A549 (cell line): Measurements from ENCODE around the gene FAM83G.

Experiments
- CHD2 ChIP-seq: fragments of 150-350 bp; IDR thresholded peaks from 2 replicates; pipeline ENCODE4 v1.6.1; 2014; ENCODE audit warnings: low read length; ENCODE audit not compliant: partially characterized antibody
- CHD4 ChIP-seq: fragments of 200-600 bp; sonication (generic); IDR thresholded peaks from 2 replicates; pipeline ENCODE4 v1.6.1; 2016; ENCODE audit warnings: antibody characterized with exemption, mild to moderate bottlenecking, borderline replicate concordance
- EP300 ChIP-seq, 2 experiments: fragments of >200 bp; sonication (Bioruptor Twin); formaldehyde crosslinking; IDR thresholded peaks; 2 replicates in 1 of 2; 3 replicates in 1 of 2; pipeline ENCODE4 v1.6.1; 2016 to 2017
- ESRRA ChIP-seq: fragments of 150-350 bp; IDR thresholded peaks from 2 replicates; pipeline ENCODE4 v1.6.1; 2014; ENCODE audit warnings: mild to moderate bottlenecking, low read length, borderline replicate concordance
- FOSB ChIP-seq: fragments of 250-450 bp; sonication (Bioruptor Pico); IDR thresholded peaks from 2 replicates; pipeline ENCODE4 v1.5.0; 2020; ENCODE audit warnings: mild to moderate bottlenecking, moderate library complexity
- HOXA7 ChIP-seq: fragments of 250-450 bp; sonication (Bioruptor Pico); IDR thresholded peaks from 2 replicates; pipeline ENCODE4 v1.5.0; 2020; ENCODE audit warnings: mild to moderate bottlenecking, moderate library complexity
- JUN ChIP-seq, 2 experiments: fragments of >200 bp; sonication (Bioruptor Twin); formaldehyde crosslinking; IDR thresholded peaks; 2 replicates in 1 of 2; 3 replicates in 1 of 2; pipeline ENCODE4 v1.6.1; 2016 to 2017
- JUNB ChIP-seq: fragments of >200 bp; sonication (Bioruptor Twin); formaldehyde crosslinking; IDR thresholded peaks from 2 replicates; pipeline ENCODE4 v1.6.1; 2016
- KDM5A ChIP-seq: fragments of 200-600 bp; sonication (generic); IDR thresholded peaks from 2 replicates; pipeline ENCODE4 v1.6.1; 2016; ENCODE audit warnings: antibody characterized with exemption, mild to moderate bottlenecking
- POLR2A ChIP-seq: IDR thresholded peaks from 2 replicates; pipeline ENCODE4 v1.6.1; 2012; ENCODE audit warnings: mild to moderate bottlenecking, low read length
- RAD21 ChIP-seq, 2 experiments: fragments of >200 bp in 1 of 2; sonication (Bioruptor Twin) in 1 of 2; formaldehyde crosslinking in 1 of 2; IDR thresholded peaks in 1 of 2; conservative IDR thresholded peaks in 1 of 2; 2 replicates in 1 of 2; 3 replicates in 1 of 2; pipeline ENCODE4 v1.6.1; 2012 to 2018; ENCODE audit warnings: inconsistent platforms in 1 of 2
- RNF2 ChIP-seq: fragments of 200-600 bp; sonication (generic); IDR thresholded peaks from 2 replicates; pipeline ENCODE4 v1.6.1; 2016; ENCODE audit warnings: low read depth, mild to moderate bottlenecking, antibody characterized with exemption, moderate library complexity, borderline replicate concordance
- ZSCAN20 ChIP-seq: fragments of 250-450 bp; sonication (Bioruptor Pico); IDR thresholded peaks from 2 replicates; pipeline ENCODE4 v1.8.0; 2022; ENCODE audit warnings: mild to moderate bottlenecking, moderate library complexity
- TF ChIP-seq, protein P1 (sequence below): fragments of >200 bp; sonication (Bioruptor Twin); formaldehyde crosslinking; IDR thresholded peaks from 3 replicates; pipeline ENCODE4 v1.5.1; 2016

DNA sequence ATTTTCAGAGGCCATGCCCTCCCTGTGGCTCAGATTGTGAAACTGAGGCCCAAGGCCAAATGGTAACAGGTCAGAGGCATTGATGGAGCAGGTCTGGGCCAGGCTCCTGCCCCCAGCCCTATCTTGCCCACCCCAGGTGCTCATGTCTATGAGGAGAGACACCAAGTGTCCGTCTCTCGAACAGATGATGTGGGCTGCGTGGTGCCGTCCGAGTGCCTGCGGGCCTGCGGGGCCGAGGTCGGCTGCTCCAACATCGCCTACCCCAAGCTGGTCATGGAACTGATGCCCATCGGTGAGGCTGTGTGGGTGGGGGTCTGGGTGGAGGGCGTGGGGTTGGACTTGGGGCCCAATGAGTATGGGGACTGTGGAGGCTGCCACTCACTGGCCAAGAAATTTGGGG, 8.7 kb upstream of the FAM83G start:
- TF ChIP-seq CHD2 (no peak), KDM5A (no peak), RNF2 (no peak), FOSB (CRISPR knock-in tag) (no peak), CHD4 (no peak), POLR2A (no peak), ESRRA (no peak), EP300 (IDR thresholded peaks at IDR 0.05) (no peak), RAD21 (conservative IDR thresholded peaks at IDR 0.05 in 1 of 2, IDR thresholded peaks at IDR 0.05 in 1 of 2) (no peak), HOXA7 (CRISPR knock-in tag) (no peak), ZSCAN20 (CRISPR knock-in tag) (no peak), JUN (IDR thresholded peaks at IDR 0.05) (no peak), JUNB (no peak)
- TF ChIP-seq, protein P1, sequence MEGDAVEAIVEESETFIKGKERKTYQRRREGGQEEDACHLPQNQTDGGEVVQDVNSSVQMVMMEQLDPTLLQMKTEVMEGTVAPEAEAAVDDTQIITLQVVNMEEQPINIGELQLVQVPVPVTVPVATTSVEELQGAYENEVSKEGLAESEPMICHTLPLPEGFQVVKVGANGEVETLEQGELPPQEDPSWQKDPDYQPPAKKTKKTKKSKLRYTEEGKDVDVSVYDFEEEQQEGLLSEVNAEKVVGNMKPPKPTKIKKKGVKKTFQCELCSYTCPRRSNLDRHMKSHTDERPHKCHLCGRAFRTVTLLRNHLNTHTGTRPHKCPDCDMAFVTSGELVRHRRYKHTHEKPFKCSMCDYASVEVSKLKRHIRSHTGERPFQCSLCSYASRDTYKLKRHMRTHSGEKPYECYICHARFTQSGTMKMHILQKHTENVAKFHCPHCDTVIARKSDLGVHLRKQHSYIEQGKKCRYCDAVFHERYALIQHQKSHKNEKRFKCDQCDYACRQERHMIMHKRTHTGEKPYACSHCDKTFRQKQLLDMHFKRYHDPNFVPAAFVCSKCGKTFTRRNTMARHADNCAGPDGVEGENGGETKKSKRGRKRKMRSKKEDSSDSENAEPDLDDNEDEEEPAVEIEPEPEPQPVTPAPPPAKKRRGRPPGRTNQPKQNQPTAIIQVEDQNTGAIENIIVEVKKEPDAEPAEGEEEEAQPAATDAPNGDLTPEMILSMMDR: no peak
